GM23338 (cell line): Measurements from ENCODE around the gene COL4A2. TPM values are rescaled to one million over a fixed set of nuclear protein-coding genes. Genes with fewer than 3 reads are reported as not detected.

ENCODE experiments used
- ATAC-seq: fragments of 200-7000 bp; cut with Tn5 transposase; 3 replicates; pipeline ENCODE4 v1.9.1; 2020
- DNase-seq: peaks from one replicate; pipeline ENCODE4 v3.0.0-alpha.2; 2015; ENCODE audit warnings: low spot score
- H2AFZ ChIP-seq: fragments of 200-600 bp; sonication (generic); 2 replicates; pipeline ENCODE4 v1.8.0; 2016; ENCODE audit warnings: antibody characterized with exemption, mild to moderate bottlenecking, moderate library complexity
- H3F3A ChIP-seq: fragments of 200-600 bp; sonication (generic); replicated peaks from 2 replicates; pipeline ENCODE4 v1.8.0; 2017; ENCODE audit warnings: antibody characterized with exemption, mixed run types, low read depth
- H3K27ac ChIP-seq: fragments of 200-600 bp; sonication (generic); 2 replicates; pipeline ENCODE4 v1.6.1; 2016; ENCODE audit warnings: low read depth
- H3K27me3 ChIP-seq: fragments of 200-600 bp; sonication (generic); 2 replicates; pipeline ENCODE4 v1.8.0; 2016; ENCODE audit warnings: mild to moderate bottlenecking, mixed run types, moderate library complexity; ENCODE audit not compliant: insufficient read depth
- H3K36me3 ChIP-seq: fragments of 200-600 bp; sonication (generic); 2 replicates; pipeline ENCODE4 v1.8.0; 2016; ENCODE audit warnings: mild to moderate bottlenecking; ENCODE audit not compliant: insufficient read depth
- H3K4me1 ChIP-seq: fragments of 200-600 bp; sonication (generic); 2 replicates; pipeline ENCODE4 v1.8.0; 2016; ENCODE audit warnings: mild to moderate bottlenecking, moderate library complexity; ENCODE audit not compliant: insufficient read depth
- H3K4me2 ChIP-seq: fragments of 200-600 bp; sonication (generic); 2 replicates; pipeline ENCODE4 v1.7.1; 2017; ENCODE audit warnings: mixed run types
- H3K4me3 ChIP-seq: fragments of 200-600 bp; sonication (generic); 2 replicates; pipeline ENCODE4 v1.6.1; 2016; ENCODE audit warnings: mixed run types
- H3K79me2 ChIP-seq: fragments of 200-600 bp; sonication (generic); replicated peaks from 2 replicates; pipeline ENCODE4 v1.8.0; 2017; ENCODE audit warnings: mild to moderate bottlenecking; ENCODE audit not compliant: insufficient read depth
- H3K9me2 ChIP-seq: fragments of 200-600 bp; sonication (generic); 2 replicates; pipeline ENCODE4 v1.8.0; 2017; ENCODE audit not compliant: insufficient read depth
- H4K20me1 ChIP-seq: fragments of 200-600 bp; sonication (generic); replicated peaks from 2 replicates; pipeline ENCODE4 v1.8.0; 2017; ENCODE audit warnings: mild to moderate bottlenecking; ENCODE audit not compliant: insufficient read depth
- H3K27ac Mint-ChIP-seq: 2 replicates; pipeline ENCODE4 v1.8.0; 2020; ENCODE audit warnings: inconsistent platforms, mild to moderate bottlenecking, moderate library complexity, mixed read lengths
- H3K27me3 Mint-ChIP-seq: 3 replicates; pipeline ENCODE4 v1.8.0; 2022; ENCODE audit warnings: low read depth, mild to moderate bottlenecking, moderate library complexity, mixed read lengths, inconsistent platforms; ENCODE audit not compliant: insufficient read depth, poor library complexity
- H3K36me3 Mint-ChIP-seq: 3 replicates; pipeline ENCODE4 v1.8.0; 2021; ENCODE audit warnings: low read depth, mild to moderate bottlenecking, inconsistent platforms, moderate library complexity, mixed read lengths
- H3K4me1 Mint-ChIP-seq: 3 replicates; pipeline ENCODE4 v1.8.0; 2020; ENCODE audit warnings: mild to moderate bottlenecking, inconsistent platforms, mixed read lengths
- H3K4me3 Mint-ChIP-seq: 3 replicates; pipeline ENCODE4 v1.8.0; 2021; ENCODE audit warnings: moderate library complexity, mild to moderate bottlenecking, inconsistent platforms, mixed read lengths
- H3K9me3 Mint-ChIP-seq: 3 replicates; pipeline ENCODE4 v1.8.0; 2020; ENCODE audit warnings: moderate library complexity, mild to moderate bottlenecking, inconsistent platforms, mixed read lengths
- CTCF ChIP-seq, 2 experiments: fragments of 200-600 bp in 1 of 2; sonication (generic) in 1 of 2; conservative IDR thresholded peaks; 2 replicates each; pipeline versions ENCODE4 v1.5.1 to v1.6.1; 2016 to 2017; ENCODE audit warnings: antibody characterized with exemption in 2 of 2, low read depth in 2 of 2, mild to moderate bottlenecking in 2 of 2, moderate library complexity in 1 of 2
- EZH2phosphoT487 ChIP-seq: fragments of 200-600 bp; sonication (generic); IDR thresholded peaks from one replicate; pipeline ENCODE4 v1.8.1; 2018; ENCODE audit warnings: antibody characterized with exemption; ENCODE audit not compliant: unreplicated experiment
- ZNF331 ChIP-seq: fragments of 250-450 bp; sonication (Bioruptor Pico); IDR thresholded peaks from 2 replicates; pipeline ENCODE4 v1.5.0; 2020; ENCODE audit warnings: low read depth, mild to moderate bottlenecking, moderate library complexity
- ZNF462 ChIP-seq: fragments of 250-450 bp; sonication (Bioruptor Pico); IDR thresholded peaks from 2 replicates; pipeline ENCODE4 v1.5.0; 2020; ENCODE audit warnings: mild to moderate bottlenecking, moderate library complexity
- polyA plus RNA-seq: library from polyadenylated mRNA; unstranded; fragments of >200 nt; fragmentation: Nextera tagmentation; extraction: Ambion mirVana; gene quantifications from 2 replicates; pipeline ENCODE4 v1.2.1, GENCODE V29; 2016
- total RNA-seq: library from RNA; depleted of rRNA; stranded (reverse); fragments of >200 nt; shearing (Covaris generic); gene quantifications from 2 replicates; pipeline ENCODE4 v1.2.3, GENCODE V29; 2014

Gene COL4A2
- total and polyA plus RNA-seq, 2 experiments from 2014 or later = 37.4 to 131 TPM

DNA sequence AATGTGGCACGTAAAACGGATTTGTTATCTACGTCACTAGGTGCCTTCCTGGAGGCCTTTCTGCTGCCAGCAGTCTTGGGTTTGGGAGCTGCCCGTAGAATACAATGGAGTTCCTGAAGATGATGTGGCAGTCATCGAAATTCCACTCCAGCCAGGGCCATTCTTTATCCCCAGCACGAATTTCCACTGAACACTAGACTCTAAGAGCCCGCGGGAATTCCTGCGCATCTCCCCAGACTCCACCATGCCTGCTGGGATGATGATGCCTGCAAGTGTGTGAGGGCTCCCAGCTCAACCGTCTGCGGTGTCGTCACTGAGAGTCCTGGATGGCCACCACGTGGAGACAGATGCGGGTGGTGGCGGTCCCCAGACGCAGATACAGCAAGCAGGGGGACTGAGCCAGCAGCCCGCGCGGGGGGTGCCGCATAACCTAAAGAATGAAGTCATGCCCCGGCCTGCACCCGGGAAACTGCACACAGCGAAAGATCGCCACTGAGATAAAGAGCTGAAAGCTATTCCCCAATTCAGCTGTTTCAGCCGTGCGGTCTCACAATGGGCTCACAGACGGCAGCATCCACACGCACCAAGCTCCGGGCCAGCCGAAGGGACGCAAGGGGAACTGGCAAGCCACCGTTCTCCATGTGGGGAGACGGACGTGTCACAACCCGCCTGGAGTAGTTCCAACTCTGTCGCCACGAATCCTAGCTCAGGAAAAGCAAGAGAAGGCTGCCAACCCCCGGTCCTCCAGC is 41.2 kb upstream of the COL4A2 start:
- Histone ChIP-seq H3K4me2 (peak overlapping the region; percentile 48; the same call in 1 of the 2 replicates), H3K9me2 (no peaks in the 10 kb centered on the region), H3K27ac (no peak overlapping the region), H3K27me3 (no peaks in the 10 kb centered on the region), H3F3A (no peaks in the 10 kb centered on the region), H3K4me1 (peaks cover 46% of the 10 kb centered on the region), H3K79me2 (peaks cover 52% of the 10 kb centered on the region), H3K36me3 (no peaks in the 10 kb centered on the region), H3K4me3 (no peak overlapping the region), H4K20me1 (no peaks in the 10 kb centered on the region), H2AFZ (no peak overlapping the region)
- ATAC-seq (no peak), DNase-seq (no peak)
- H3K9me3 Mint-ChIP-seq = no peaks in the 10 kb centered on the region
- no peaks in the 10 kb centered on the region for H3K36me3 Mint-ChIP-seq
- peak overlapping the region; percentile 38 for H3K27ac Mint-ChIP-seq
- TF ChIP-seq EZH2phosphoT487 (no peak), CTCF (conservative IDR thresholded peaks at IDR 0.05; ENCODE audit: low read depth in 2 of 2) (no peak), ZNF331 (CRISPR knock-in tag) (no peak), ZNF462 (no peak)
- H3K4me1 Mint-ChIP-seq = peaks cover 79% of the 10 kb centered on the region
- no peak overlapping the region for H3K4me3 Mint-ChIP-seq
- peaks cover 10% of the 10 kb centered on the region for H3K27me3 Mint-ChIP-seq
